Esophagus squamous epithelium (tissue), 4 donors: ENCODE results near the gene DNMT3A.
A peak's percentile ranks its signal among the peaks of the same experiment; 100 is the strongest.

ENCODE experiments used
- POLR2A ChIP-seq, 4 donors: fragments of 450-650 bp; IDR thresholded peaks; one replicate each; pipeline ENCODE4 v1.6.1; 2017; ENCODE audit warnings: antibody characterized with exemption in 4 of 4, mild to moderate bottlenecking in 4 of 4, moderate library complexity in 3 of 4
- TF ChIP-seq, protein P1 (sequence below), 6 experiments: fragments of 450-650 bp in 4 of 6; fragments of 200-600 bp in 2 of 6; sonication (generic) in 2 of 6; IDR thresholded peaks; one replicate each; pipeline ENCODE4 v1.5.1; 2016 to 2019; ENCODE audit warnings: antibody characterized with exemption in 6 of 6, mild to moderate bottlenecking in 4 of 6, moderate library complexity in 4 of 6

DNA sequence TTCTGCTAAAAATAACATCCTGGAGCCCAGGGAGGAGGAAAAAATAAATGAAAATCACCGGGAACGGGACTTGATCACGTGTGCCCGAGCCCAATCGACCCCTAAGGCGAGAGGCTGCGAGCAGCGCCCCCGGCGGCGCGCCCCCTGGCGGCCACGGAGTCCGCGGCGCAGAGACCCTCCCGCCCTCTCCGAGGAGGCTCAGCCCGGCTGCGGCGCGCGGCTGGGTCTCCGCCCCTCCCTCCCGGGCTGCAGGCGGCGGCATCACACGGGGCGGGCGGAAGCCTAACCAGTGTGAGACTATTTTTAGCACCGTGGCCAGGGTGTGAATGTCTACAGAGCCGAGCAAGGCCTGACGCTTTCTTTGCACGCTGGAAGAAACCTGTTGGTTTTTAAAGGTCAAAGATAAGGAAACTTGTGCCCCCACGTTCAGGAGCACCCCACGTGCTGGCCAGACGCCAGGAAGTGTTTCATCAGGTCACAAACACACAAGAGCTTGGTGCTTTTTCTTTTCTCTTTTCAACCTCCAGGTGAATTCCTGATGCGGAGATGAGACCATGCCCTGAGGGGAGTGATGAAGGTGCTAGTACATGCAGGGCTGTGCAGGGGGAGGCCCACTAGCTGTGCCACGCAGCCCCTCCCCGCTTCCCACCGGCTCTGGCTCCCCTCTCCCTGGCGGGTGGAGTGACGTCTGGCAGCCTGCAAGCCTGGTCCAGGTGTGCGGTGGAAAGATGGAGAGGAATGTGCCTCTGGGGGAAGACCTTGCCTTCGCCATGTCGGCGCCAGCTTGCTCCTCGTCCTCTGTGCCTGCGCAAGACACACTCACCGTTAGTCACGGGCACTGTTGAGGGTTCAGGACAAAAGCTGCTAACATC is 35.3 kb upstream of the DNMT3A start:
- TF ChIP-seq, protein P1, sequence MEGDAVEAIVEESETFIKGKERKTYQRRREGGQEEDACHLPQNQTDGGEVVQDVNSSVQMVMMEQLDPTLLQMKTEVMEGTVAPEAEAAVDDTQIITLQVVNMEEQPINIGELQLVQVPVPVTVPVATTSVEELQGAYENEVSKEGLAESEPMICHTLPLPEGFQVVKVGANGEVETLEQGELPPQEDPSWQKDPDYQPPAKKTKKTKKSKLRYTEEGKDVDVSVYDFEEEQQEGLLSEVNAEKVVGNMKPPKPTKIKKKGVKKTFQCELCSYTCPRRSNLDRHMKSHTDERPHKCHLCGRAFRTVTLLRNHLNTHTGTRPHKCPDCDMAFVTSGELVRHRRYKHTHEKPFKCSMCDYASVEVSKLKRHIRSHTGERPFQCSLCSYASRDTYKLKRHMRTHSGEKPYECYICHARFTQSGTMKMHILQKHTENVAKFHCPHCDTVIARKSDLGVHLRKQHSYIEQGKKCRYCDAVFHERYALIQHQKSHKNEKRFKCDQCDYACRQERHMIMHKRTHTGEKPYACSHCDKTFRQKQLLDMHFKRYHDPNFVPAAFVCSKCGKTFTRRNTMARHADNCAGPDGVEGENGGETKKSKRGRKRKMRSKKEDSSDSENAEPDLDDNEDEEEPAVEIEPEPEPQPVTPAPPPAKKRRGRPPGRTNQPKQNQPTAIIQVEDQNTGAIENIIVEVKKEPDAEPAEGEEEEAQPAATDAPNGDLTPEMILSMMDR (IDR thresholded peaks at IDR 0.05): peak; percentile 86 to 99 (median 93)
- no peak for TF ChIP-seq POLR2A (IDR thresholded peaks at IDR 0.05)
